ENCODE data around the gene NRXN3.

DNA sequence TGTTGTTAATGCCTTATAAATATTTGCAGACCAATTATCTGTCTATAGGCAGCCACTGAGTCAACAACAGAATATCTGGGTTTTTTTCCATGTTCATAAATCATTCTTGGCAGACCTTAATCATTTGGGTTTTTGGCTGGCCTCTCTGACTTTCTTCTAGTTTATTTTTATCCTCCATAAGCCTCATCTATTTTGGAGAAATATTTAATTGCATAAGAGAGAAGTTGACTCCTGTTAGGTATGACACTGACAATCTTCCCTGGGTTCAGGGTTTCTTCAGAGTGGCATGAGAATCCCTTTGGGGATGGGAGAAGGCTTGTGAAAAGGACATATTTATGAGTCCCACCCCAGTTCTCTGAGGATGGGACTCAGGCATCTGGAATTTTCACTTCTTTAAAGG lies 299.8 kb downstream of the NRXN3 start:
- TF ChIP-seq POLR2AphosphoS5 (IDR thresholded peaks at IDR 0.05): no peak
- no peak for TF ChIP-seq CTCF (IDR thresholded peaks at IDR 0.05)

All from stomach (tissue), 4 donors.